ENCODE measurements around the gene TOMM40. TPM values are rescaled to one million over a fixed set of nuclear protein-coding genes. Genes with fewer than 3 reads are reported as not detected.

Gene TOMM40
- total and polyA plus RNA-seq, 4 donors: 27.0 to 34.4 (median 30.6) TPM

GRCh38 chr19:44889830-44890365 lies 1.2 kb upstream of the TOMM40 start:
- WGBS: 46% methylated on average over 17 of the region's 17 CpGs
- Histone ChIP-seq H3K27me3 (ENCODE audit: control insufficient read depth in 4 of 4, insufficient read depth in 4 of 4, low read length in 3 of 4) (no peaks in the 10 kb centered on the region), H3K36me3 (ENCODE audit: control insufficient read depth in 4 of 4, insufficient read depth in 3 of 4, low read depth in 1 of 4, low read length in 3 of 4) (peaks cover 11 to 49% (median 16%) of the 10 kb centered on the region in 4 donors), H3K4me1 (ENCODE audit: control insufficient read depth in 4 of 4, insufficient read depth in 4 of 4, low read length in 3 of 4) (peaks cover 11 to 29% (median 25%) of the 10 kb centered on the region in 4 donors), H3K9me3 (ENCODE audit: control insufficient read depth in 4 of 4, low read length in 3 of 4) (no peaks in the 10 kb centered on the region), H3K27ac (ENCODE audit: low read depth in 1 of 2, low read length in 2 of 2) (peak overlapping the region; percentile 65 to 93), H3K9ac (ENCODE audit: low read depth in 1 of 2, low read length in 2 of 2) (no peak overlapping the region), H3K4me3 (ENCODE audit: low read depth in 1 of 3, low read length in 3 of 3) (peak overlapping the region; percentile 9 to 81 (median 36))
- no peak for DNase-seq (ENCODE audit: low spot score)
- TF ChIP-seq ATF3 (IDR thresholded peaks at IDR 0.05) (no peak), NR2F2 (IDR thresholded peaks at IDR 0.05) (no peak), FOXA2 (IDR thresholded peaks at IDR 0.05) (no peak), EGR1 (IDR thresholded peaks at IDR 0.05; ENCODE audit: low read depth in 2 of 2) (no peak), HNF4A (conservative IDR thresholded peaks at IDR 0.05) (peak in 1 of 2 donors; percentile 43), YY1 (IDR thresholded peaks at IDR 0.05) (no peak)

- Histone ChIP-seq H3K4me1 (ENCODE audit: control insufficient read depth in 4 of 4, insufficient read depth in 4 of 4, low read length in 3 of 4) (peaks cover 11 to 29% (median 25%) of the 10 kb centered on the region in 4 donors), H3K4me3 (ENCODE audit: low read depth in 1 of 3, low read length in 3 of 3) (peak overlapping the region; percentile 9 to 81 (median 36)), H3K27me3 (ENCODE audit: control insufficient read depth in 4 of 4, insufficient read depth in 4 of 4, low read length in 3 of 4) (no peaks in the 10 kb centered on the region), H3K36me3 (ENCODE audit: control insufficient read depth in 4 of 4, insufficient read depth in 3 of 4, low read depth in 1 of 4, low read length in 3 of 4) (peaks cover 13 to 52% (median 18%) of the 10 kb centered on the region in 4 donors), H3K9me3 (ENCODE audit: control insufficient read depth in 4 of 4, low read length in 3 of 4) (no peaks in the 10 kb centered on the region), H3K9ac (ENCODE audit: low read depth in 1 of 2, low read length in 2 of 2) (peak overlapping the region in 1 of 2 donors; percentile 54), H3K27ac (ENCODE audit: low read depth in 1 of 2, low read length in 2 of 2) (peak overlapping the region; percentile 65 to 93)
- TF ChIP-seq FOXA2 (IDR thresholded peaks at IDR 0.05) (peak; percentile 61), SP1 (IDR thresholded peaks at IDR 0.05) (peak; percentile 100), MAX (IDR thresholded peaks at IDR 0.05) (peak; percentile 70), TAF1 (conservative IDR thresholded peaks at IDR 0.05) (no peak), NR2F2 (IDR thresholded peaks at IDR 0.05) (peak; percentile 100), EGR1 (IDR thresholded peaks at IDR 0.05; ENCODE audit: low read depth in 2 of 2) (peak in 1 of 2 donors; percentile 69), RAD21 (IDR thresholded peaks at IDR 0.05) (peak; percentile 62 to 66), HNF4G (IDR thresholded peaks at IDR 0.05) (no peak), GABPA (IDR thresholded peaks at IDR 0.05 in 1 of 2, conservative IDR thresholded peaks at IDR 0.05 in 1 of 2) (peak in 1 of 2 donors; percentile 91), ATF3 (IDR thresholded peaks at IDR 0.05) (peak; percentile 22), HNF4A (conservative IDR thresholded peaks at IDR 0.05) (peak; percentile 57 to 68), CTCF (IDR thresholded peaks at IDR 0.05; ENCODE audit: low read depth, low read length, missing input control) (no peak), REST (IDR thresholded peaks at IDR 0.05) (peak; percentile 65), RXRA (IDR thresholded peaks at IDR 0.05) (peak; percentile 77 to 79), FOXA1 (IDR thresholded peaks at IDR 0.05) (peak; percentile 83), ZBTB33 (IDR thresholded peaks at IDR 0.05) (peak; percentile 98), YY1 (IDR thresholded peaks at IDR 0.05) (peak; percentile 87), JUND (IDR thresholded peaks at IDR 0.05) (peak; percentile 62 to 74)
- WGBS: under 1% methylated on average over 40 of the region's 40 CpGs
- DNase-seq (ENCODE audit: low spot score): no peak
These were observed 563 bp upstream of the TOMM40 start for GRCh38 chr19:44890366-44891015.
